Hepatocyte (in vitro differentiated cells): ENCODE measurements around the gene RNF7. TPM values are rescaled to one million over a fixed set of nuclear protein-coding genes. Genes with fewer than 3 reads are reported as not detected.
A peak's percentile ranks its signal among the peaks of the same experiment; 100 is the strongest.
"Not testable (repeated sequence)": the region's sequence is repeated elsewhere in the genome, so short reads cannot be mapped to it uniquely, and the experiment has no call there.

Source experiments
- DNase-seq: peaks from one replicate; pipeline ENCODE4 v3.0.0-alpha.2; 2016; ENCODE audit warnings: low spot score
- H2AFZ ChIP-seq: fragments of 200-600 bp; sonication (generic); 2 replicates; pipeline ENCODE4 v1.6.0; 2016; ENCODE audit warnings: antibody characterized with exemption, mild to moderate bottlenecking
- H3K27ac ChIP-seq: fragments of 200-600 bp; sonication (generic); 2 replicates; pipeline ENCODE4 v1.5.1; 2016; ENCODE audit warnings: mild to moderate bottlenecking
- H3K27me3 ChIP-seq: fragments of 200-600 bp; sonication (generic); 2 replicates; pipeline ENCODE4 v1.6.1; 2016
- H3K36me3 ChIP-seq: fragments of 200-600 bp; sonication (generic); replicated peaks from 2 replicates; pipeline ENCODE4 v1.5.1; 2016; ENCODE audit warnings: low read depth; ENCODE audit not compliant: insufficient read depth
- H3K4me1 ChIP-seq: fragments of 200-600 bp; sonication (generic); 2 replicates; pipeline ENCODE4 v1.5.1; 2016; ENCODE audit warnings: mild to moderate bottlenecking, moderate library complexity; ENCODE audit not compliant: insufficient read depth
- H3K4me2 ChIP-seq: fragments of 200-600 bp; sonication (generic); 2 replicates; pipeline ENCODE4 v1.6.0; 2016
- H3K4me3 ChIP-seq: fragments of 200-600 bp; sonication (generic); 2 replicates; pipeline ENCODE4 v1.5.1; 2016; ENCODE audit warnings: mild to moderate bottlenecking
- H3K79me2 ChIP-seq: fragments of 200-600 bp; sonication (generic); 2 replicates; pipeline ENCODE4 v1.6.0; 2017; ENCODE audit warnings: mild to moderate bottlenecking
- H3K9me2 ChIP-seq: fragments of 200-600 bp; sonication (generic); replicated peaks from 2 replicates; pipeline ENCODE4 v1.6.0; 2017; ENCODE audit warnings: mild to moderate bottlenecking; ENCODE audit not compliant: insufficient read depth
- H3K9me3 ChIP-seq: fragments of 200-600 bp; sonication (generic); 2 replicates; pipeline ENCODE4 v1.5.1; 2016; ENCODE audit warnings: low read depth, mild to moderate bottlenecking
- H4K20me1 ChIP-seq: fragments of 200-600 bp; sonication (generic); 2 replicates; pipeline ENCODE4 v1.6.0; 2016; ENCODE audit warnings: mild to moderate bottlenecking; ENCODE audit not compliant: insufficient read depth, poor library complexity, severe bottlenecking
- CTCF ChIP-seq: fragments of 200-600 bp; sonication (generic); IDR thresholded peaks from 2 replicates; pipeline ENCODE4 v1.5.1; 2016; ENCODE audit warnings: antibody characterized with exemption, mild to moderate bottlenecking; ENCODE audit not compliant: poor library complexity
- EZH2 ChIP-seq: fragments of 200-600 bp; sonication (generic); IDR thresholded peaks from 2 replicates; pipeline ENCODE4 v1.6.1; 2016; ENCODE audit warnings: antibody characterized with exemption, mild to moderate bottlenecking, borderline replicate concordance
- EZH2phosphoT487 ChIP-seq: fragments of 200-600 bp; sonication (generic); IDR thresholded peaks from one replicate; pipeline ENCODE4 v1.6.1; 2018; ENCODE audit warnings: antibody characterized with exemption, mild to moderate bottlenecking, low read depth, moderate library complexity; ENCODE audit not compliant: unreplicated experiment, severe bottlenecking
- WGBS: methylation state at CpG from one replicate; pipeline ENCODE4 v1.1.6; 2016; ENCODE audit warnings: low lambda C conversion rate; ENCODE audit errors: missing lambda C conversion rate; 5-methylcytosine and 5-hydroxymethylcytosine counted together
- polyA plus RNA-seq: library from polyadenylated mRNA; unstranded; fragments of >200 nt; fragmentation: Nextera tagmentation; extraction: Ambion mirVana; gene quantifications from 2 replicates; pipeline ENCODE4 v1.2.1, GENCODE V29; 2016
- total RNA-seq: library from RNA; depleted of rRNA; stranded (reverse); fragments of >200 nt; gene quantifications from 2 replicates; pipeline ENCODE4 v1.2.3, GENCODE V29; 2014

RNF7 gene
- total and polyA plus RNA-seq, 2 experiments from 2014 or later = 176 to 212 TPM

GRCh38 chr3:141699324-141699723 lies 38.8 kb upstream of the RNF7 start:
- Histone ChIP-seq H3K4me2 (peak overlapping the region; percentile 3), H3K27me3 (peaks cover 3% of the 10 kb centered on the region), H3K27ac (no peak overlapping the region), H2AFZ (no peak overlapping the region), H3K4me1 (no peaks in the 10 kb centered on the region), H3K36me3 (no peaks in the 10 kb centered on the region), H3K79me2 (no peaks in the 10 kb centered on the region), H3K4me3 (no peak overlapping the region), H3K9me2 (no peaks in the 10 kb centered on the region), H3K9me3 (no peaks in the 10 kb centered on the region), H4K20me1 (no peaks in the 10 kb centered on the region)
- WGBS = 20% methylated on average over 7 of the region's 7 CpGs
- no peak for TF ChIP-seq CTCF
- no peak for DNase-seq

GRCh38 chr3:141699897-141700296 lies 38.2 kb upstream of the RNF7 start:
- no peak overlapping the region for H3K27ac ChIP-seq
- DNase-seq = no peak
- H3K36me3 ChIP-seq = no peaks in the 10 kb centered on the region
- H4K20me1 ChIP-seq = no peaks in the 10 kb centered on the region
- no peak for TF ChIP-seq EZH2
- TF ChIP-seq CTCF = no peak
- peak overlapping the region; percentile 3 for H3K4me2 ChIP-seq
- H3K9me2 ChIP-seq = no peaks in the 10 kb centered on the region
- H3K4me1 ChIP-seq = no peaks in the 10 kb centered on the region
- WGBS = 47% methylated on average over 6 of the region's 6 CpGs
- H3K4me3 ChIP-seq = no peak overlapping the region
- no peak overlapping the region for H2AFZ ChIP-seq
- peaks cover 3% of the 10 kb centered on the region for H3K27me3 ChIP-seq
- H3K79me2 ChIP-seq = no peaks in the 10 kb centered on the region
- H3K9me3 ChIP-seq = no peaks in the 10 kb centered on the region

- not testable (repeated sequence) for H2AFZ ChIP-seq, H3K4me2 ChIP-seq
Measured at GRCh38 chr3:141703367-141703766, 34.7 kb upstream of the RNF7 start.

GRCh38 chr3:141707741-141708203 lies 30.3 kb upstream of the RNF7 start:
- Histone ChIP-seq H3K36me3 (no peaks in the 10 kb centered on the region), H3K27ac (no peak overlapping the region), H3K79me2 (no peaks in the 10 kb centered on the region), H3K4me3 (no peak overlapping the region), H3K9me3 (no peaks in the 10 kb centered on the region), H2AFZ (no peak overlapping the region), H3K27me3 (no peaks in the 10 kb centered on the region), H3K4me2 (no peak overlapping the region), H4K20me1 (no peaks in the 10 kb centered on the region), H3K4me1 (no peaks in the 10 kb centered on the region), H3K9me2 (no peaks in the 10 kb centered on the region)
- TF ChIP-seq CTCF (no peak), EZH2phosphoT487 (no peak), EZH2 (no peak)
- 70% methylated on average over 2 of the region's 2 CpGs for WGBS
- DNase-seq = no peak

More at GRCh38 chr3:141703367-141703766, 34.7 kb upstream of the RNF7 start:
- not testable (repeated sequence) for H3K4me1 ChIP-seq, H3K9me2 ChIP-seq, H3K9me3 ChIP-seq, H4K20me1 ChIP-seq, H3K27me3 ChIP-seq, H3K36me3 ChIP-seq, H3K27ac ChIP-seq, H3K4me3 ChIP-seq, DNase-seq, H3K79me2 ChIP-seq
- WGBS = 94% methylated on average over 3 of the region's 3 CpGs
